HCEC 1CT (cell line): ENCODE results near the gene JARID2.

Experiments used
- DNase-seq: peaks from one replicate; pipeline ENCODE4 v3.0.0-alpha.2; 2017

The JARID2 gene

GRCh38 chr6:15361197-15361596 lies 115.3 kb downstream of the JARID2 start:
- DNase-seq: no peak

GRCh38 chr6:15362274-15363160 lies 116.6 kb downstream of the JARID2 start:
- DNase-seq: no peak

GRCh38 chr6:15363164-15363522 lies 117.3 kb downstream of the JARID2 start:
- DNase-seq: no peak

- DNase-seq: no peak
These were observed 117.9 kb downstream of the JARID2 start for GRCh38 chr6:15363523-15364400.

GRCh38 chr6:15364401-15365037 lies 118.7 kb downstream of the JARID2 start:
- DNase-seq: no peak

- peak; percentile 71 for DNase-seq
These were observed 119.4 kb downstream of the JARID2 start for GRCh38 chr6:15365273-15365687.

- no peak for DNase-seq
These were observed 120.2 kb downstream of the JARID2 start for GRCh38 chr6:15366003-15366535.

- DNase-seq: no peak
These were observed 121.0 kb downstream of the JARID2 start for GRCh38 chr6:15366879-15367278.

- no peak for DNase-seq
These were observed 122.3 kb downstream of the JARID2 start for GRCh38 chr6:15368186-15368585.

GRCh38 chr6:15368873-15369272 lies 123.0 kb downstream of the JARID2 start:
- no peak for DNase-seq

GRCh38 chr6:15369838-15370237 lies 124.0 kb downstream of the JARID2 start:
- DNase-seq: no peak

- no peak for DNase-seq
These were observed 125.1 kb downstream of the JARID2 start for GRCh38 chr6:15370733-15371671.

GRCh38 chr6:15372932-15373331 lies 127.1 kb downstream of the JARID2 start:
- no peak for DNase-seq

- no peak for DNase-seq
These were observed 128.2 kb downstream of the JARID2 start for GRCh38 chr6:15374119-15374518.

- no peak for DNase-seq
These were observed 129.1 kb downstream of the JARID2 start for GRCh38 chr6:15375018-15375417.

- no peak for DNase-seq
These were observed 129.9 kb downstream of the JARID2 start for GRCh38 chr6:15375638-15376290.

GRCh38 chr6:15376900-15377487 lies 131.1 kb downstream of the JARID2 start:
- DNase-seq: no peak

- DNase-seq: no peak
These were observed 132.4 kb downstream of the JARID2 start for GRCh38 chr6:15378272-15378671.

GRCh38 chr6:15378866-15379265 lies 133.0 kb downstream of the JARID2 start:
- no peak for DNase-seq

GRCh38 chr6:15380351-15380750 lies 134.5 kb downstream of the JARID2 start:
- no peak for DNase-seq

- DNase-seq: no peak
These were observed 136.2 kb downstream of the JARID2 start for GRCh38 chr6:15382089-15382488.
